ENCODE results near the gene DCUN1D1. TPM values are rescaled to one million over a fixed set of nuclear protein-coding genes. Genes with fewer than 3 reads are reported as not detected.

DCUN1D1 gene
- total and polyA plus RNA-seq, 2 experiments from 2014 or later: 29.5 to 53.5 TPM

DNA sequence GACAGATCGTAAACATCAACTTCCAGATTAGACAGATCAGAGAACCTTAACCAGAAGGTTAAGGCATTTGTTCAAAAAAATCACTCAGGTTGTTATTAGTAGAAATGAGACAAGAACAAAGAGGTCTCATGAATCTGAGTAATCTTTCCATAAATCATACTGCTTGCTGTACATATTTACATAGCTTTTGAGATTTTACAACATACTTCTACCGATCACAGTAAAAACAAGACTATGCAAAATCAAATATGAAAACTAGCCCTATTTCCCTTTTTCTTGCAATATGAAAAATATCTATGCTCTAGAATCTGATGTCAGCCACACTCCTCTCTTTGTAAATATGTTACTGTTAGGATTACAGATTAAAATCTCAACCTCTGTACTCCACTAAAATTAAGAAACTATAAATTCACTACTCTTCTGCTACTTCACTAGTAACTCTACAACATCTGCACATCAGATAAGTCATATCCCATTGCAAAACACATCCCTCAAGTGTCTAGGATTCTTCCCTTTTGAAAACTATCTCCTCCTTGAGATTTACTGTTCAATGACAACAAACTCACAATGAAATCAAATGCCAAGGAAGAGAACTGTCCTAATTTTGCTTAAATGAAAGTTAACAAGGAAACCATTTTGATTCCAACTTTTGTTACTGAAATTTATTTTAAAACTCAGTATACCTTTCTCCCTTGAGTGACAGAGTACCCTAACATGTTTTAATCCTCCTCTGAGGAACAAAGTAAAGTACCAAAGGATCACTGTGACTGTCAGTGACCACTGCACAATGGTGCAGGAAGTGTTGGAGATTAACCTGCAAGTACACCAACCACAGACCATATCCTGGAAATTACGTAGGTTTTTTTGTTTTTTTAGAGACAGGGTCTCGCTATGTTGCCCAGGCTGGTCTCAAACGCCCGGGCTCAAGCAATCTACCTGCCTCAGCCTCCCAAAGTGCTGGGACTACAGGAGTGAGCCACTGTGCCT, 12.8 kb downstream of the DCUN1D1 start:
- Histone ChIP-seq H3K27me3 (ENCODE audit: insufficient read depth) (no peaks in the 10 kb centered on the region), H2AFZ (no peak overlapping the region), H4K20me1 (replicated peaks; ENCODE audit: insufficient read depth) (peaks cover 9% of the 10 kb centered on the region; the same call in 1 of the 2 replicates), H3K4me2 (no peak overlapping the region), H3K4me1 (ENCODE audit: insufficient read depth) (peaks cover 28% of the 10 kb centered on the region), H3K36me3 (ENCODE audit: insufficient read depth) (no peaks in the 10 kb centered on the region), H3F3A (replicated peaks; ENCODE audit: low read depth) (no peaks in the 10 kb centered on the region), H3K79me2 (replicated peaks; ENCODE audit: insufficient read depth) (peaks cover 87% of the 10 kb centered on the region), H3K4me3 (no peak overlapping the region), H3K27ac (ENCODE audit: low read depth) (no peak overlapping the region), H3K9me2 (ENCODE audit: insufficient read depth) (no peaks in the 10 kb centered on the region)
- peaks cover 3% of the 10 kb centered on the region; the same call in 1 of the 3 replicates for H3K36me3 Mint-ChIP-seq (ENCODE audit: low read depth)
- ATAC-seq: no peak
- no peaks in the 10 kb centered on the region for H3K9me3 Mint-ChIP-seq
- DNase-seq (ENCODE audit: low spot score): no peak
- no peak for TF ChIP-seq ZNF114 (CRISPR knock-in tag; IDR thresholded peaks at IDR 0.05)
- TF ChIP-seq, protein P1, sequence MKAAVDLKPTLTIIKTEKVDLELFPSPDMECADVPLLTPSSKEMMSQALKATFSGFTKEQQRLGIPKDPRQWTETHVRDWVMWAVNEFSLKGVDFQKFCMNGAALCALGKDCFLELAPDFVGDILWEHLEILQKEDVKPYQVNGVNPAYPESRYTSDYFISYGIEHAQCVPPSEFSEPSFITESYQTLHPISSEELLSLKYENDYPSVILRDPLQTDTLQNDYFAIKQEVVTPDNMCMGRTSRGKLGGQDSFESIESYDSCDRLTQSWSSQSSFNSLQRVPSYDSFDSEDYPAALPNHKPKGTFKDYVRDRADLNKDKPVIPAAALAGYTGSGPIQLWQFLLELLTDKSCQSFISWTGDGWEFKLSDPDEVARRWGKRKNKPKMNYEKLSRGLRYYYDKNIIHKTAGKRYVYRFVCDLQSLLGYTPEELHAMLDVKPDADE (IDR thresholded peaks at IDR 0.05): no peak
- TF ChIP-seq STAT1 (IDR thresholded peaks at IDR 0.05; ENCODE audit: unreplicated experiment): no peak
- no peak for TF ChIP-seq CREB1 (CRISPR knock-in tag; IDR thresholded peaks at IDR 0.05; ENCODE audit: low read depth)
- no peak for TF ChIP-seq EZH2 (IDR thresholded peaks at IDR 0.05; ENCODE audit: low read depth, unreplicated experiment)
- TF ChIP-seq, protein P2, sequence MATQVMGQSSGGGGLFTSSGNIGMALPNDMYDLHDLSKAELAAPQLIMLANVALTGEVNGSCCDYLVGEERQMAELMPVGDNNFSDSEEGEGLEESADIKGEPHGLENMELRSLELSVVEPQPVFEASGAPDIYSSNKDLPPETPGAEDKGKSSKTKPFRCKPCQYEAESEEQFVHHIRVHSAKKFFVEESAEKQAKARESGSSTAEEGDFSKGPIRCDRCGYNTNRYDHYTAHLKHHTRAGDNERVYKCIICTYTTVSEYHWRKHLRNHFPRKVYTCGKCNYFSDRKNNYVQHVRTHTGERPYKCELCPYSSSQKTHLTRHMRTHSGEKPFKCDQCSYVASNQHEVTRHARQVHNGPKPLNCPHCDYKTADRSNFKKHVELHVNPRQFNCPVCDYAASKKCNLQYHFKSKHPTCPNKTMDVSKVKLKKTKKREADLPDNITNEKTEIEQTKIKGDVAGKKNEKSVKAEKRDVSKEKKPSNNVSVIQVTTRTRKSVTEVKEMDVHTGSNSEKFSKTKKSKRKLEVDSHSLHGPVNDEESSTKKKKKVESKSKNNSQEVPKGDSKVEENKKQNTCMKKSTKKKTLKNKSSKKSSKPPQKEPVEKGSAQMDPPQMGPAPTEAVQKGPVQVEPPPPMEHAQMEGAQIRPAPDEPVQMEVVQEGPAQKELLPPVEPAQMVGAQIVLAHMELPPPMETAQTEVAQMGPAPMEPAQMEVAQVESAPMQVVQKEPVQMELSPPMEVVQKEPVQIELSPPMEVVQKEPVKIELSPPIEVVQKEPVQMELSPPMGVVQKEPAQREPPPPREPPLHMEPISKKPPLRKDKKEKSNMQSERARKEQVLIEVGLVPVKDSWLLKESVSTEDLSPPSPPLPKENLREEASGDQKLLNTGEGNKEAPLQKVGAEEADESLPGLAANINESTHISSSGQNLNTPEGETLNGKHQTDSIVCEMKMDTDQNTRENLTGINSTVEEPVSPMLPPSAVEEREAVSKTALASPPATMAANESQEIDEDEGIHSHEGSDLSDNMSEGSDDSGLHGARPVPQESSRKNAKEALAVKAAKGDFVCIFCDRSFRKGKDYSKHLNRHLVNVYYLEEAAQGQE (IDR thresholded peaks at IDR 0.05; ENCODE audit: unreplicated experiment): no peak
- no peak for TF ChIP-seq EZH2phosphoT487 (IDR thresholded peaks at IDR 0.05; ENCODE audit: unreplicated experiment)
- TF ChIP-seq ZNF331 (CRISPR knock-in tag; IDR thresholded peaks at IDR 0.05; ENCODE audit: low read depth): no peak
- TF ChIP-seq, protein P3, sequence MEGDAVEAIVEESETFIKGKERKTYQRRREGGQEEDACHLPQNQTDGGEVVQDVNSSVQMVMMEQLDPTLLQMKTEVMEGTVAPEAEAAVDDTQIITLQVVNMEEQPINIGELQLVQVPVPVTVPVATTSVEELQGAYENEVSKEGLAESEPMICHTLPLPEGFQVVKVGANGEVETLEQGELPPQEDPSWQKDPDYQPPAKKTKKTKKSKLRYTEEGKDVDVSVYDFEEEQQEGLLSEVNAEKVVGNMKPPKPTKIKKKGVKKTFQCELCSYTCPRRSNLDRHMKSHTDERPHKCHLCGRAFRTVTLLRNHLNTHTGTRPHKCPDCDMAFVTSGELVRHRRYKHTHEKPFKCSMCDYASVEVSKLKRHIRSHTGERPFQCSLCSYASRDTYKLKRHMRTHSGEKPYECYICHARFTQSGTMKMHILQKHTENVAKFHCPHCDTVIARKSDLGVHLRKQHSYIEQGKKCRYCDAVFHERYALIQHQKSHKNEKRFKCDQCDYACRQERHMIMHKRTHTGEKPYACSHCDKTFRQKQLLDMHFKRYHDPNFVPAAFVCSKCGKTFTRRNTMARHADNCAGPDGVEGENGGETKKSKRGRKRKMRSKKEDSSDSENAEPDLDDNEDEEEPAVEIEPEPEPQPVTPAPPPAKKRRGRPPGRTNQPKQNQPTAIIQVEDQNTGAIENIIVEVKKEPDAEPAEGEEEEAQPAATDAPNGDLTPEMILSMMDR (conservative IDR thresholded peaks at IDR 0.05; ENCODE audit: low read depth in 2 of 2): no peak
- peaks cover 42% of the 10 kb centered on the region for H3K4me1 Mint-ChIP-seq
- peak overlapping the region; percentile 3; the same call in 1 of the 2 replicates for H3K27ac Mint-ChIP-seq
- peaks cover 2% of the 10 kb centered on the region for H3K27me3 Mint-ChIP-seq (ENCODE audit: insufficient read depth, low read depth, poor library complexity)
- H3K4me3 Mint-ChIP-seq: no peak overlapping the region
